ENCODE measurements around the gene ADGRG3. TPM values are rescaled to one million over a fixed set of nuclear protein-coding genes. Genes with fewer than 3 reads are reported as not detected.

ADGRG3 gene
- total and polyA plus RNA-seq, 2 donors (not counting 1 experiment from before 2014, with no cell fraction given): not detected

DNA sequence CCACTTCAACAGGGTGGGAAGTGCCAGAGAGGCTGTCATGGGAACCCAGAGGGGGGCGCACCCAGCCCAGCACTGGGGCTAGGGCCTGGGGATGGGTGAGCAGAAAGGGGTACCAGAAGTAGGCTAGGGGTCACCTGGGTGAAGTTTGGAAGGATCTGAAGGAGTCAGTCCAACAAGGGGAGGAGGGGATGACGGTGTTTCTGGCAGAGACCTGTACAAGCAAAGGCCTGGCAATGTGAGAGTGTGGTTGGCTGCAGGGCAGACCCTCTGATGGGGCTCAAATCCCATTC is 54.0 kb downstream of the ADGRG3 start:
- H4K20me1 ChIP-seq (ENCODE audit: control insufficient read depth, insufficient read depth, low read length, poor library complexity, severe bottlenecking): no peaks in the 10 kb centered on the region
- no peak overlapping the region for H3K9ac ChIP-seq (ENCODE audit: low read length)
- no peaks in the 10 kb centered on the region for H3K79me2 ChIP-seq (ENCODE audit: control insufficient read depth, insufficient read depth, low read length)
- H3K9me3 Mint-ChIP-seq (ENCODE audit: insufficient read depth): no peaks in the 10 kb centered on the region
- TF ChIP-seq EZH2 (IDR thresholded peaks at IDR 0.05; ENCODE audit: borderline replicate concordance, insufficient read depth, low read depth, low read length, poor library complexity, severe bottlenecking) (no peak), CTCF (IDR thresholded peaks at IDR 0.05) (no peak)
- DNase-seq: no peak
- no peak overlapping the region for H2AFZ ChIP-seq (ENCODE audit: insufficient read depth, low read depth, low read length, poor library complexity, severe bottlenecking)
- no peak overlapping the region for H3K27ac ChIP-seq (ENCODE audit: low read length in 2 of 2)
- H3K36me3 ChIP-seq (replicated peaks in 1 of 2; ENCODE audit: control extremely low read depth in 1 of 2, control insufficient read depth in 1 of 2, extremely low read depth in 1 of 2, insufficient read depth in 2 of 2, low read length in 1 of 2): no peaks in the 10 kb centered on the region
- H3K4me3 Mint-ChIP-seq: no peak overlapping the region
- H3K27ac Mint-ChIP-seq: no peak overlapping the region
- no peak for ATAC-seq (ENCODE audit: low read depth)
- peaks cover 0 to 8% of the 10 kb centered on the region in 2 donors for H3K4me1 ChIP-seq (ENCODE audit: control insufficient read depth in 2 of 2, insufficient read depth in 2 of 2, low read length in 2 of 2)
- H3K27me3 Mint-ChIP-seq: no peaks in the 10 kb centered on the region
- no peaks in the 10 kb centered on the region for H3K27me3 ChIP-seq (replicated peaks in 1 of 4; ENCODE audit: control extremely low read depth in 1 of 4, control insufficient read depth in 3 of 4, insufficient read depth in 4 of 4, low read length in 3 of 4)
- CTCF ChIA-PET: no interaction called here
- no peak overlapping the region for H3K4me3 ChIP-seq (ENCODE audit: control extremely low read depth in 1 of 5, extremely low read depth in 1 of 5, insufficient read depth in 1 of 5, low read depth in 2 of 5, low read length in 4 of 5)
- intact Hi-C loops (cut with micrococcal nuclease): loop anchor here (10.0 kb wide), 1 partner anchor 147 kb away; no protein-coding TSS in a partner anchor
- POLR2A ChIA-PET: no interaction called here
- H3K4me2 ChIP-seq (replicated peaks; ENCODE audit: low read depth, low read length, poor library complexity, severe bottlenecking): no peak overlapping the region
- H3K4me1 Mint-ChIP-seq: peaks cover 5% of the 10 kb centered on the region
- 93% methylated on average over 2 of the region's 2 CpGs for WGBS (ENCODE audit: insufficient coverage)
- H3K9me3 ChIP-seq (ENCODE audit: control extremely low read depth in 1 of 3, control insufficient read depth in 2 of 3, insufficient read depth in 1 of 3, low read length in 2 of 3): no peaks in the 10 kb centered on the region

DNA sequence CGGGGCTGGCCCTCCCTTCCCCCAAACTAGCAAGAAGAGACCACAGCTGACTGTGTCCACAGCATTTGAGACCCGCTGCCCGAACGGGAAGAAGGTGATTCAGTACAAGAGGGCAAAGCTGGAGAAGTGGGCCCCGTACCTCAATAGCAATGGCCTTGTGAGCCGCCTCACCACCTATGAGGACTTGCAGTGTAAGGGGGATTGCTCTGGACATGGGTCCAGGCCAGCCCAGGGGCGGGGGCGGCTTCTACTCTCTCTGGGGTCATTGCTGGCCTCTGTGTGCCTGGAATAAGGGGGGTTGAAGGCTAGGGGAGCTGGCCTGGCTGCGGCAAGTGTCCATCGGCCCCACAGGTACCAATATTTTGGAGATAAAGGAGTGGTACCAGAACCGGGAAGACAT is 54.5 kb downstream of the ADGRG3 start:
- WGBS (ENCODE audit: insufficient coverage): 79% methylated on average over 5 of the region's 11 CpGs
- POLR2A ChIA-PET: no interaction called here
- Histone ChIP-seq H3K79me2 (ENCODE audit: control insufficient read depth, insufficient read depth, low read length) (no peaks in the 10 kb centered on the region), H4K20me1 (ENCODE audit: control insufficient read depth, insufficient read depth, low read length, poor library complexity, severe bottlenecking) (no peaks in the 10 kb centered on the region), H3K9me3 (ENCODE audit: control extremely low read depth in 1 of 3, control insufficient read depth in 2 of 3, insufficient read depth in 1 of 3, low read length in 2 of 3) (no peaks in the 10 kb centered on the region), H3K4me2 (replicated peaks; ENCODE audit: low read depth, low read length, poor library complexity, severe bottlenecking) (no peak overlapping the region), H3K27ac (ENCODE audit: low read length in 2 of 2) (no peak overlapping the region), H3K4me1 (ENCODE audit: control insufficient read depth in 2 of 2, insufficient read depth in 2 of 2, low read length in 2 of 2) (peaks cover 0 to 8% of the 10 kb centered on the region in 2 donors), H2AFZ (ENCODE audit: insufficient read depth, low read depth, low read length, poor library complexity, severe bottlenecking) (no peak overlapping the region), H3K27me3 (replicated peaks in 1 of 4; ENCODE audit: control extremely low read depth in 1 of 4, control insufficient read depth in 3 of 4, insufficient read depth in 4 of 4, low read length in 3 of 4) (no peaks in the 10 kb centered on the region), H3K36me3 (replicated peaks in 1 of 2; ENCODE audit: control extremely low read depth in 1 of 2, control insufficient read depth in 1 of 2, extremely low read depth in 1 of 2, insufficient read depth in 2 of 2, low read length in 1 of 2) (no peaks in the 10 kb centered on the region), H3K4me3 (ENCODE audit: control extremely low read depth in 1 of 5, extremely low read depth in 1 of 5, insufficient read depth in 1 of 5, low read depth in 2 of 5, low read length in 4 of 5) (no peak overlapping the region), H3K9ac (ENCODE audit: low read length) (no peak overlapping the region)
- CTCF ChIA-PET: no interaction called here
- H3K27me3 Mint-ChIP-seq: no peaks in the 10 kb centered on the region
- DNase-seq (no peak), ATAC-seq (ENCODE audit: low read depth) (no peak)
- H3K27ac Mint-ChIP-seq: no peak overlapping the region
- TF ChIP-seq EZH2 (IDR thresholded peaks at IDR 0.05; ENCODE audit: borderline replicate concordance, insufficient read depth, low read depth, low read length, poor library complexity, severe bottlenecking): no peak
- no peak for TF ChIP-seq CTCF (IDR thresholded peaks at IDR 0.05)
- H3K4me1 Mint-ChIP-seq: peaks cover 5% of the 10 kb centered on the region
- intact Hi-C loops (cut with micrococcal nuclease): loop anchor here (10.0 kb wide), 1 partner anchor 148 kb away; no protein-coding TSS in a partner anchor
- no peak overlapping the region for H3K4me3 Mint-ChIP-seq
- H3K9me3 Mint-ChIP-seq (ENCODE audit: insufficient read depth): no peaks in the 10 kb centered on the region
